GM21723 (cell line): ENCODE measurements around the gene PLD5.
"Not testable (repeated sequence)": the region's sequence is repeated elsewhere in the genome, so short reads cannot be mapped to it uniquely, and the experiment has no call there.

Experiments used
- ATAC-seq: cut with Tn5 transposase; IDR thresholded peaks from one replicate; pipeline ENCODE4 v1.9.1; 2021; ENCODE audit warnings: mild to moderate bottlenecking, moderate library complexity; ENCODE audit not compliant: unreplicated experiment

PLD5 gene

GRCh38 chr1:242214455-242214854 lies 310.0 kb downstream of the PLD5 start:
- ATAC-seq = not testable (repeated sequence)

- ATAC-seq = not testable (repeated sequence)
These were observed 311.5 kb downstream of the PLD5 start for GRCh38 chr1:242212961-242213360.

GRCh38 chr1:242212401-242212800 lies 312.1 kb downstream of the PLD5 start:
- ATAC-seq = no peak

GRCh38 chr1:242211254-242212022 lies 313.1 kb downstream of the PLD5 start:
- no peak for ATAC-seq

DNA sequence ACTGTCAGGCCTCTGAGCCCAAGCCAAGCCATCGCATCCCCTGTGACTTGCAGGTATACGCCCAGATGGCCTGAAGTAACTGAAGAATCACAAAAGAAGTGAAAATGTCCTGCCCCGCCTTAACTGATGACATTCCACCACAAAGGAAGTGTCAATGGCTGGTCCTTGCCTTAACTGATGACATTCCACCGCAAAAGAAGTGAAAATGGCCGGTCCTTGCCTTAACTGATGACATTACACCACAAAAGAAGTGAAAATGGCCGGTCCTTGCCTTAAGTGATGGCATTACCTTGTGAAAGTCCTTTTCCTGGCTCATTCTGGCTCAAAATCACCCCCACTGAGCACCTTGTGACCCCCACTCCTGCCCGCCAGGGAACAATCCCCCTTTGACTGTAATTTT lies 314.2 kb downstream of the PLD5 start:
- ATAC-seq = not testable (repeated sequence)

- no peak for ATAC-seq
These were observed 315.4 kb downstream of the PLD5 start for GRCh38 chr1:242209063-242209462.

DNA sequence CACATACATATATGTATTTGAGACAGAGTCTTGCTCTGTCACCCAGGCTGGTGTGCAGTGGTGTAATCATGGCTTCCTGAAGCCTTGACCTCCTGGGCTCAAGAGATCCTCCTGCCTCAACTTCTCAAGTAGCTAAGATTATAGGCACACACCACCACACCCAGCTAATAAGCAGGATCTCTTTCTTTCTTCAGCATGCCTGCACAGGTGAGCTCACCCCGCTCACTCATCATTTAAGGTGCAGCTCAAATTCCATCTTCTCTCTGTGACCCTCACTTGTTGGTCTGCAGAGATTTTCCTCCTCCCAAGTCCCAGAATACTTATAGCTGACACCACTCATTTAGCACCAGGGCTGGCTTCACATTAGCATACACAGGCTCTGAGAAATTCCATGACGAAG lies 316.5 kb downstream of the PLD5 start:
- ATAC-seq = no peak

DNA sequence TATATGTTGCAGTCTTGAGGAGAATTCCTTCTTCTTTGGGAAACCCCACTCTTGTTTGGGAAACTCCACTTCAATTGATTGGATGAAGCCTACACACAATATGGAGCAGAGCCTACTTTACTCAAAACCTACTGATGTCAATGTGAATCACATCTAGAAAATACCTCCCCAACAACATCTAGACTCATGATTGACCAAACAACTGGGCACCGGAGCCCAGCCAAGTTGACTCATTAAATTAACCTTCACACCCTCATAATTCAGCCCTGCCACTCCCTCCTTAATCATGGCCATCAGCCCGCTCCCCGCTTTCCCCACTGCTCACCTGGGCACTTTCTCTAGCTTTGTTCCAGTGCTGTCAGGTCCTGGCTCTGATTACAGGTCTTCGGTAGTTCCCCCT lies 317.5 kb downstream of the PLD5 start:
- no peak for ATAC-seq

DNA sequence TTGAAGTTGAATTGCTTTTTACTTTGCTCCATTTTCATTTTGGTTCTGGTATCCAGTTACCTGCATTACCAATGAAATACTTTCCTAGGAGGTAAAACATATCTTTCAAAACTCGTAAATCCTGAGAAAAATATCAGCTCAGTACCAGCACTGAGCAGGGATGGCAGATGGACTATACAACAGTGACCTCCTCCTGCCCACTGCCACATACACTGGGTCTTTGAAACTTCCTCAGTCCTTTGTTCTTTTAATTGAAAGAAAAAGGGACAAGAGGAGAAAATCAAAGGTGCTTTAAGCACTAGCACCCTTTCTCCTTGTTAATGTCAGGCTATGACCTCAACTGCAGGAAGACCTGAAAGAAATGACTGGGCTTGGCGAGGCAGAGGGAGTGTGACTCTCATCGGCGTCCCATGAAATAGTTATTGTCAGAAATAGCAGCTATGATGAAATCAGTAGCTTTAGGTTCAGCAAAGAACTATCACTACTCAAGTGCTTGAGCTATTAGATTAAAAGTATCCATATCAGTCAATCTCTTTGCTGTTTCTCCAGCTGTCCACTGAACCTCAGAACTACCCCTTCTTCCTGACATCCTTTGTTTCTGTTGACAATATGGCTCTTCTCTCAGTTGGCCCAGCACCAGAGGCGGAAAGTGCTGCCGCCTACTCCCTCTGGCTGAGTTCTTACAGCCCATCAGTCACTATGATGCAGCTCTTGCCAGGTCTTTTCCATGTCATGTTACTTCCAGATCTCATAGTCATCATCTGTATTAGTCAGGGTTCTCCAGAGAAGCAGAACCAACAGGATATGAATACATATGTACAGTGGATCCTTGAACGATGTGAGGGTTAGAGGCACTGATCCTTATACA lies 318.6 kb downstream of the PLD5 start:
- no peak for ATAC-seq

GRCh38 chr1:242203262-242203661 lies 321.2 kb downstream of the PLD5 start:
- no peak for ATAC-seq

- ATAC-seq = no peak
These were observed 323.4 kb downstream of the PLD5 start for GRCh38 chr1:242201090-242201489.

GRCh38 chr1:242199776-242200458 lies 324.6 kb downstream of the PLD5 start:
- no peak for ATAC-seq

GRCh38 chr1:242197907-242198820 lies 326.3 kb downstream of the PLD5 start:
- ATAC-seq = no peak

- no peak for ATAC-seq
These were observed 327.6 kb downstream of the PLD5 start for GRCh38 chr1:242196914-242197313.

- no peak for ATAC-seq
These were observed 328.4 kb downstream of the PLD5 start for GRCh38 chr1:242196101-242196500.

GRCh38 chr1:242189591-242189990 lies 334.9 kb downstream of the PLD5 start:
- no peak for ATAC-seq

DNA sequence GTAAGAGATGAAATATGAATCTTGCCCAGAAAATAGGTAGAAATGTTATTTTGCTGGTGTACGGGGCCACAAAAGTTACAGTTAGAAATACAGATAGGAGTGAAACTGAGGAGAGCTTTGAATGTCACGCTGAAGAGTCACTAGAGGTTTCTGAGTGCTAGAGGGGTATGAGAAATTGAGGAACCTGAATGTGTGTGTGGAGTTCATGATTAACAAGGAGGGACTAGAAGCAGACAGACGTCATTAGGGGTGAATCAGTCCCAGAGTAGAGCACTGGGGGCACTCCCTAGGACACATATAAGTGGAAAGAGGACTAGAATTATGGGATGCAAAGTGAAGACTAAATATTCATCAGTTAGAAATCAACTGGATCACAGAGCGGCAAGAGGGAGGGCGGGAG lies 336.7 kb downstream of the PLD5 start:
- ATAC-seq = no peak

DNA sequence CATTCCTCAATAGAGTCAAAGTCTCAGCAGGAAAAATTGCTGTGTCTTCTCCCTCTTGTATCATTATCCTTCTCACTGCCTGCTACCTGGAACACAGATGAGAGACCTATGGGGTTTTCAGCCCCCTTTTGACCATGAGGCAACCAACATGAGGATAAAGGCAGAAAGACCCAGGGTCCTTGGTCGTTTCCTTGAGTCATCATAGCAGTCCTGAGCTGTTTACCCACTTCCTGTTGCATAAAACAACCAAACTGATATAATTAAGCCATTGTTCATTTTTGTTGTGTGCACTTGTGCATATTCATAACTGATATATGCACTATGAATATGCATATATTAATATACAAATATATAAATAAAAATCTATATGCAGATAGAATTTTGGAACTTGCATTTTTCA lies 337.3 kb downstream of the PLD5 start:
- no peak for ATAC-seq

- no peak for ATAC-seq
These were observed 338.8 kb downstream of the PLD5 start for GRCh38 chr1:242185731-242186130.

- no peak for ATAC-seq
These were observed 339.5 kb downstream of the PLD5 start for GRCh38 chr1:242184955-242185354.
